HG03108 (cell line): ENCODE results near the gene ZNF25.
"Not testable (repeated sequence)": the region's sequence is repeated elsewhere in the genome, so short reads cannot be mapped to it uniquely, and the experiment has no call there.

Source experiments
- ATAC-seq: cut with Tn5 transposase; IDR thresholded peaks from one replicate; pipeline ENCODE4 v1.9.1; 2021; ENCODE audit warnings: moderate library complexity; ENCODE audit not compliant: unreplicated experiment

Gene ZNF25

DNA sequence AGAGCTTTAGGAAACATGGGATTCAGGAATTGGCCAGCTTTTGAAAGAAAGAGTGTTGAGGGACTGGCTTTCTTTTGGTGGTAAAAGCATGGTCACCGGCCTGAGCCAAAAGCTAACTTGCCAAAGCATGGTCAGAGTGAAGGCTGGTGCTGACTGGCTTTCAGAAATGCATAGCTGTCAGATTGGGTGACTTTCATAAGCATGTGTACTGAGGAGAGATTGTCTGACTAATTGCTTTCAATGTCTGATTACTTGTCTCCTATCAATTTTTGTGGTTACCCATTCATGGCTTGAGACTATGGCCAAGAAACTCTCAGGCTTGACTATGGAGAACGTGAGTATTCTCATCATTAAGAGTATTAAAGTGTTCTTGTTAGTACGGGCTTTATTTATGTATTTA is 28.2 kb downstream of the ZNF25 start:
- ATAC-seq: no peak

DNA sequence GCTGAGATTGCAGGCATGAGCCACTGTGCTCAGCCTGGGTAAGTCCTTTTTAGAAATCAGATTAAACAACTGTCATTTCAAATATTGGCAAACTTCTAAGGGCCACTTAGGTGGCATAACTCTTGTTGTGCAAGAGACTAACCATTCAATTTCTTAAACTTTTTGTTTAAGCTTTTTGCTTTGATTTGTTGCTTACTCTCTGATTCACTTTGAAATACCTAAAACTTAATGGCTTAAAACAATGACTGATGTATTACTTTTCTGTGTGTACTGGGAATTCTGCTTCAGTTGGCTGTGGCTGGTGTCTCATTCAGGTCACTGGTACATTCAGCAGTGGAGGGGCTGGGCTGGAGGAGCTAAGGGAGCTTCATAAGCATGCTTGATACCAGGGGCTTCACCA is 28.9 kb downstream of the ZNF25 start:
- ATAC-seq: no peak

DNA sequence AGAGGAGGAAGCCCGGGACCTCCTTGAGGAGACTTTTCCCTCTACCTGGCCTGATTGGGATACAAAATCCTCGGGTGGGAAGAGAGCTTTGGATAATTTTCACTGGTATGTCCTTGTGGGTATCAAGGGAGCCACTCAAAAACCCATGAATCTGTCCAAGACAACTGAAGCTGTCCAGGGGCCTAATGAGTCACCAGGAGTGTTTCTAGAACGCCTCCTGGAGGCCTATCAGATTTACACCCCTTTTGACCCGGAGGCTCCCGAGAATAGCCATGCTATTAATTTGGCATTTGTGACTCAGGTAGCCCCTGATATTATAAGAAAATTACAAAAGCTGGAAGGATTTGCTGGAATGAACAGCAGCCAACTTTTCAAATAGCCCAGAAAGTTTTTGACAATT is 38.6 kb downstream of the ZNF25 start:
- ATAC-seq: no peak

DNA sequence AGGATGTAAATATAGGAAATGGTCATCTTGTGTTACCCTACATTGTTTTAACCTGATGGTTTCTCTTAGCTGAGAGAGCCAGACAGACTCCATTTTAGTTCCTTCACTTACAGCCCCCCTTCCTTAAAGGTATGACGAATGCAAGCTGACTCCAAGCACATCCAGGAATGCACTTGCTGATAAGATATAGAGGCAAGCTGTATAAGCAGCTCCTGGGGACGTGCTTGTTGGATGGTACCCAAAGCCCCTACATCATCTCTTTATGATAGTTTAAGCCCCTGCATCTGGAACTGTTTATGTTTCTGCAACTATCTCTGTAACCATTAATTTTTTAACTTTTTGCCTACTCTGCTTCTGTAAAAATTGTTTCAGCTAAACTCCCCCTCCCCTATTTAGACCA is 41.7 kb downstream of the ZNF25 start:
- ATAC-seq: no peak

DNA sequence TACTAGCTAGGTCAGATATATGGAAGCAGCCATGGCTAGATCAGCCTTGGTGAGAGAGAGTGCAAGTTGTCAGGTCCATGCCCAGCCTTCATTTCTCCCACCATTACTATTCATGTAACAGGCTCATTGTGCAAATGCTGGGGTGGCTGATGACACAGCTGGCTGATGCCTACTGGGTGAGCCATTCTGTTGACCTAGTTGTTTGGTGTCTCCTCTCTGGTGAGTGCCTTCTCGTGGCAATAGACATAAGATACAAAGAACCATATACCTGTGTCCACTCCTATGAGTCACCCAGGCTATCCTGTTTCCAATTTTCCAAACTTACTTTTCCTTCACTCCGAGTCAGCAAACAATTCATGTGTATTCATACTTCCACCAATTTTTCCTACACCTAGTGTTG is 46.0 kb downstream of the ZNF25 start:
- no peak for ATAC-seq

DNA sequence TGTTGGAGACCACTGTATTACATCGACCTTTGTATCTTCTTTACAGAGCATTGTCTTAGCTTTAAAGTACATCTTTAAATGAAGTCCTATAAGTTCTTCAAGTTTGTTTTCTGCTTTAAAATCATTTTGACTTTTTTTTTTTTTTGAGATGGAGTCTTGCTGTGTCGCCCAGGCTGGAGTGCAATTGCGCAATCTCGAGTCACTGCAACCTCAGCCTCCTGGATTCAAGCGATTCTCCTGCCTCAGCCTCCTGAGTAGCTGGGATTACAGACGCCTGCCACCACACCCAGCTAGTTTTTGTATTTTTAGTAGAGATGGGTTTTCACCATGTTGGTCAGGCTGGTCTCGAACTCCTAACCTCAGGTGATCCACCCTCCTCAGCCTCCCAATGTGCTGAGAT is 68.3 kb downstream of the ZNF25 start:
- ATAC-seq: not testable (repeated sequence)

DNA sequence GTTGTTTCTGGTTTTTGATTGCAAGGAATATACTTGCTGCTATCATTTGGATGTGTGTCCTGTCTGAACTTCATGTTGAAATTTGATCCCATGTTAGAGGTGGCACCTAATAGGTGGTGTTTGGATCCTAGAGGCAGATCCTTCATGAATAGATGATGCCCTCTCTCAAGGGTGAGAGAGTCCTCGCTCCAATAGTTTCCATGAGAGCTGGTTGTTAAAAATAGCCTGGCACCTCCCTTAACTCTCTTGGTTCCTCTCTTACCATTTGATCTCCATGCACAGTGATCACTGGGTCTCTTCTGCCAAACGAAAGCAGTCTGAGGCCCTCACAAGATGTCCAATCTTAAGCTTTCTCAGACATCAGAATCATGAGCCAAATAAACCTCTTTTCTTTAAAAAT is 70.1 kb downstream of the ZNF25 start:
- no peak for ATAC-seq
